ENCODE data around the gene CCNH.

CCNH gene

GRCh38 chr5:87354496-87354895, 58.2 kb downstream of the CCNH start:
- no peak for DNase-seq

- DNase-seq = no peak
Observed at GRCh38 chr5:87347841-87348240, 64.9 kb downstream of the CCNH start.

DNA sequence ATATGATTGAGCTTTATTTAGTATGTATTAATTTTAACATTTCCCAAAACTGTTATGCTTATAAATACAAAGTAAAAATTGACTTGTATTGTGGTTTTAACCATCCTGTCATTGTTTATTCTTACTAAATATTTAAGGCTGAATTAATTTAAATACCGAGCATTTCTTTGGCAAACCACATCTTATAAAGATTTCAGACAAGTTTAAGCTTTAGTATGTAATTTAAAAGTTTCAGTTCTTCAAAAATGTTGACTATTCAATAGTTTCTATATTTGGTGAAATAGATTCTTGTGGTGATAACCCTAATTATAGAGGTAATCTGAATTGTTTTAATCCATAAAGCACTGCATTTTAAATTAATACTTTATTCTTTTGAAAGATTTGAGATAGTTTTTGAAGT, 65.5 kb downstream of the CCNH start:
- DNase-seq = no peak

Measured in cortex of kidney (tissue), 1 donor.